Endothelial cell of umbilical vein (primary cell): ENCODE results near the gene GK2. TPM values are rescaled to one million over a fixed set of nuclear protein-coding genes. Genes with fewer than 3 reads are reported as not detected.

ENCODE experiments used
- BruUV-seq: library from RNA; stranded (reverse); fragments of 400-500 nt; replicated peaks from 2 replicates; lab custom pipeline; 2021; lab: Mats Ljungman, UMichigan
- CTCF ChIA-PET: fragments of 300-600, 350-600 bp; sonication (Branson Sonifier 250); formaldehyde crosslinking; loops from one replicate; lab custom pipeline; 2021; ENCODE audit warnings: antibody characterized with exemption, inconsistent platforms; lab: Charles Lee
- POLR2A ChIA-PET: fragments of 300-600, 350-600 bp; sonication (Branson Sonifier 250); formaldehyde crosslinking; loops from one replicate; lab custom pipeline; 2021; ENCODE audit warnings: antibody characterized with exemption, inconsistent platforms; lab: Charles Lee
- DNase-seq: peaks from one replicate; pipeline ENCODE4 v3.0.0-alpha.2; 2011; ENCODE audit warnings: low read depth, low spot score
- FAIRE-seq: peaks from 2 replicates; lab custom pipeline; 2011; peaks lifted over from hg19 to GRCh38; lab: Jason Lieb, UNC
- H2AFZ ChIP-seq: 2 replicates; pipeline ENCODE4 v1.6.0; 2012; ENCODE audit warnings: low read depth, low read length, control low read depth, inconsistent platforms
- H3K27ac ChIP-seq: 2 replicates; pipeline ENCODE4 v1.5.1; 2011; ENCODE audit warnings: low read depth, mild to moderate bottlenecking, control low read depth, low read length, moderate library complexity; ENCODE audit not compliant: insufficient read depth
- H3K27me3 ChIP-seq, 2 experiments: 2 replicates each; pipeline versions ENCODE4 v1.6.0 to v1.6.1; 2011; ENCODE audit warnings: low read length in 2 of 2, mixed read lengths in 1 of 2; ENCODE audit not compliant: control insufficient read depth in 2 of 2, insufficient read depth in 2 of 2
- H3K36me3 ChIP-seq, 2 experiments: 2 replicates in 1 of 2; 3 replicates in 1 of 2; pipeline ENCODE4 v1.5.1; 2011; ENCODE audit warnings: low read length in 2 of 2, mild to moderate bottlenecking in 1 of 2, moderate library complexity in 1 of 2; ENCODE audit not compliant: control insufficient read depth in 2 of 2, insufficient read depth in 2 of 2; ENCODE audit errors: extremely low read depth in 1 of 2
- H3K4me1 ChIP-seq: 3 replicates; pipeline ENCODE4 v1.5.1; 2011; ENCODE audit warnings: mild to moderate bottlenecking, low read length; ENCODE audit not compliant: control insufficient read depth, insufficient read depth; ENCODE audit errors: extremely low read depth
- H3K4me2 ChIP-seq: 2 replicates; pipeline ENCODE4 v1.6.1; 2011; ENCODE audit warnings: low read length, control low read depth, mixed read lengths; ENCODE audit not compliant: insufficient read depth
- H3K4me3 ChIP-seq, 3 experiments: fragments of 200-600 bp in 1 of 3; sonication (generic), shearing (Covaris generic) in 1 of 3; replicated peaks in 1 of 3; 2 replicates each; pipeline ENCODE4 v1.5.1; 2011 to 2016; ENCODE audit warnings: control low read depth in 3 of 3, low read length in 3 of 3, mild to moderate bottlenecking in 2 of 3, inconsistent platforms in 1 of 3, low read depth in 1 of 3, moderate library complexity in 1 of 3; ENCODE audit not compliant: insufficient read depth in 1 of 3
- H3K79me2 ChIP-seq: 2 replicates; pipeline ENCODE4 v1.6.0; 2012; ENCODE audit warnings: low read length, inconsistent platforms; ENCODE audit not compliant: control insufficient read depth, insufficient read depth
- H3K9ac ChIP-seq: replicated peaks from 2 replicates; pipeline ENCODE3; 2011; ENCODE audit warnings: low read length, control low read depth; ENCODE audit not compliant: insufficient read depth; ENCODE audit errors: extremely low read depth
- H3K9me1 ChIP-seq: replicated peaks from 3 replicates; pipeline ENCODE4 v1.6.0; 2011; ENCODE audit warnings: mild to moderate bottlenecking, low read length; ENCODE audit not compliant: control insufficient read depth, insufficient read depth; ENCODE audit errors: extremely low read depth
- H3K9me3 ChIP-seq: replicated peaks from 2 replicates; pipeline ENCODE4 v1.5.1; 2012; ENCODE audit warnings: low read length, inconsistent platforms; ENCODE audit not compliant: control insufficient read depth, insufficient read depth
- H4K20me1 ChIP-seq: replicated peaks from 2 replicates; pipeline ENCODE3; 2011; ENCODE audit warnings: mild to moderate bottlenecking, low read length; ENCODE audit not compliant: control insufficient read depth, insufficient read depth; ENCODE audit errors: extremely low read depth
- EZH2 ChIP-seq: IDR thresholded peaks from 2 replicates; pipeline ENCODE4 v1.6.1; 2012; ENCODE audit warnings: borderline replicate concordance, low read depth, mild to moderate bottlenecking, moderate library complexity, low read length, inconsistent platforms; ENCODE audit not compliant: severe bottlenecking
- FOS ChIP-seq: IDR thresholded peaks from 2 replicates; pipeline ENCODE4 v1.6.1; 2011; ENCODE audit warnings: mild to moderate bottlenecking, low read length, moderate library complexity, borderline replicate concordance; ENCODE audit not compliant: insufficient read depth
- GATA2 ChIP-seq: IDR thresholded peaks from 2 replicates; pipeline ENCODE4 v1.7.0; 2011; ENCODE audit warnings: low read depth, mild to moderate bottlenecking, moderate library complexity, mixed read lengths, low read length; ENCODE audit not compliant: insufficient read length, insufficient read depth
- JUN ChIP-seq: IDR thresholded peaks from 2 replicates; pipeline ENCODE4 v1.6.1; 2011; ENCODE audit warnings: borderline replicate concordance, low read depth; ENCODE audit not compliant: insufficient read length, insufficient read depth
- MYC ChIP-seq: IDR thresholded peaks from one replicate; pipeline ENCODE4 v1.6.1; 2011; ENCODE audit warnings: mild to moderate bottlenecking, low read depth, low read length
- POLR2A ChIP-seq: IDR thresholded peaks from 2 replicates; pipeline ENCODE4 v1.6.1; 2012; ENCODE audit warnings: low read depth, mild to moderate bottlenecking, control low read depth, low read length
- POLR2AphosphoS5 ChIP-seq: IDR thresholded peaks from 2 replicates; pipeline ENCODE4 v1.6.1; 2012; ENCODE audit warnings: low read depth, mild to moderate bottlenecking, control low read depth, low read length, moderate library complexity; ENCODE audit not compliant: insufficient read depth
- dilution Hi-C: fragments of 300-500 bp; cut with MboI; formaldehyde crosslinking; loops from one replicate; pipeline ENCODE4 v1.15.0; 2019; ENCODE audit warnings: low sequenced_read_pairs; ENCODE audit not compliant: extremely low pct_ligation_motif_present
- intact Hi-C: fragments of 100-400 bp; cut with micrococcal nuclease; formaldehyde crosslinking; loops from one replicate; pipeline ENCODE4 v1.10.0; 2022
- polyA plus RNA-seq, 4 experiments: library from polyadenylated mRNA; depleted of rRNA in 3 of 4; stranded (reverse) in 3 of 4; unstranded in 1 of 4; fragments of >200 nt; gene quantifications; 2 replicates each; pipeline versions ENCODE4 v1.2.1 to v1.2.3, GENCODE V29; 2011 to 2012; ENCODE audit warnings: missing spikeins in 1 of 4
- total RNA-seq: library from RNA; stranded (reverse); gene quantifications from 2 replicates; pipeline ENCODE4 v1.2.3, GENCODE V29; 2021
- TF ChIP-seq, protein P1 (sequence below): IDR thresholded peaks from 2 replicates; pipeline ENCODE4 v1.6.1; 2011; ENCODE audit not compliant: insufficient read depth, insufficient read length
- TF ChIP-seq, protein P2 (sequence below), 2 donors: IDR thresholded peaks; 1 replicate in 1 of 2; 2 replicates in 1 of 2; pipeline ENCODE4 v1.5.1; 2011; ENCODE audit warnings: low read length in 2 of 2, mild to moderate bottlenecking in 2 of 2, moderate library complexity in 2 of 2, control low read depth in 1 of 2, inconsistent platforms in 1 of 2, low read depth in 1 of 2; ENCODE audit not compliant: insufficient read depth in 1 of 2; ENCODE audit errors: extremely low read depth in 1 of 2

The GK2 gene
- total and polyA plus RNA-seq, 2 donors (not counting 3 experiments of a cell fraction or from before 2014, with no cell fraction given), result not detected

DNA sequence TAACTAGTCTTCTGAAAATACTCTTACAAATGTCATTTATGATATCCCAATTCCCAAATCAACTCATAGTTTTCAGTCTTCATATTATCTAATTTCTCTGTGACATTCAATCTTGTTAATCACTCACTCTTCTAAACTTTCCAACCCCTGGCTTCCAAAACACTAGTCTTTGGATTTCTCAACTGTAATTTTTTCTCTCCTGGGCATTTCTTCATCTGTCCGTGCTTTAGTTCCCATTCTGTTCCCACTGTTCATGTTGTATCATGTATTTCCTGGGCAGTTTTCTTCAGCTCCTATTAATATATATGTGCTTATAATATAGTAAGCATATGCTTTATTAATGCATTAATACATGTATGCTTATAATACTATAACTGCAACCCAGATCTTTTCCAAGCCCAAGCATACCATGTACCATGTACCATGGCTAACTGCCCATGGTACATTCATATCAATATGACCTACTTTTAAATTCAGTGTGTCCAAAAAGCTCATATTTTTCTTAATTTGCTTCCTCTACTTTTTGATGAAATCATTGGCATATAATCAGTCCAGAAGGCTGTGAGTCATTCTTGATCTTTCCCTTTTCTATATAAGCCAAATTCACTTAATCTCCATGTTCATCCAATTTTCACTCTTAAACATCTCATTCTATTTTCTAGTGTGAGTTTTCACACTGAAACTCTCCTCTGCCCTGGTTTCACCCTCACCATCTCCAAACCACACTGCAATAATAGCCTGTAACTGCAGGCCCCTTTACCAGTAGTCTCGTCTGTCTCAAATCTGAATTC is 21.3 kb upstream of the GK2 start:
- H3K9ac ChIP-seq, result no peak overlapping the region
- no peak overlapping the region for H3K4me2 ChIP-seq
- no peak overlapping the region for H2AFZ ChIP-seq
- no peaks in the 10 kb centered on the region for H3K4me1 ChIP-seq
- H3K27ac ChIP-seq, result no peak overlapping the region
- BruUV-seq, result no TSS peak
- no peaks in the 10 kb centered on the region for H3K9me3 ChIP-seq
- no peaks in the 10 kb centered on the region for H3K27me3 ChIP-seq
- H3K36me3 ChIP-seq, result no peaks in the 10 kb centered on the region
- dilution Hi-C loops, result no loop called here
- CTCF ChIA-PET, result no interaction called here
- no peaks in the 10 kb centered on the region for H3K9me1 ChIP-seq
- POLR2A ChIA-PET, result no interaction called here
- no peak for DNase-seq
- TF ChIP-seq POLR2A, result no peak
- no peak for TF ChIP-seq FOS
- TF ChIP-seq GATA2, result no peak
- no peak for TF ChIP-seq EZH2
- TF ChIP-seq, protein P1, sequence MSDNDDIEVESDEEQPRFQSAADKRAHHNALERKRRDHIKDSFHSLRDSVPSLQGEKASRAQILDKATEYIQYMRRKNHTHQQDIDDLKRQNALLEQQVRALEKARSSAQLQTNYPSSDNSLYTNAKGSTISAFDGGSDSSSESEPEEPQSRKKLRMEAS, result no peak
- no peak for TF ChIP-seq JUN
- TF ChIP-seq POLR2AphosphoS5, result no peak
- no peak for TF ChIP-seq MYC
- TF ChIP-seq, protein P2, sequence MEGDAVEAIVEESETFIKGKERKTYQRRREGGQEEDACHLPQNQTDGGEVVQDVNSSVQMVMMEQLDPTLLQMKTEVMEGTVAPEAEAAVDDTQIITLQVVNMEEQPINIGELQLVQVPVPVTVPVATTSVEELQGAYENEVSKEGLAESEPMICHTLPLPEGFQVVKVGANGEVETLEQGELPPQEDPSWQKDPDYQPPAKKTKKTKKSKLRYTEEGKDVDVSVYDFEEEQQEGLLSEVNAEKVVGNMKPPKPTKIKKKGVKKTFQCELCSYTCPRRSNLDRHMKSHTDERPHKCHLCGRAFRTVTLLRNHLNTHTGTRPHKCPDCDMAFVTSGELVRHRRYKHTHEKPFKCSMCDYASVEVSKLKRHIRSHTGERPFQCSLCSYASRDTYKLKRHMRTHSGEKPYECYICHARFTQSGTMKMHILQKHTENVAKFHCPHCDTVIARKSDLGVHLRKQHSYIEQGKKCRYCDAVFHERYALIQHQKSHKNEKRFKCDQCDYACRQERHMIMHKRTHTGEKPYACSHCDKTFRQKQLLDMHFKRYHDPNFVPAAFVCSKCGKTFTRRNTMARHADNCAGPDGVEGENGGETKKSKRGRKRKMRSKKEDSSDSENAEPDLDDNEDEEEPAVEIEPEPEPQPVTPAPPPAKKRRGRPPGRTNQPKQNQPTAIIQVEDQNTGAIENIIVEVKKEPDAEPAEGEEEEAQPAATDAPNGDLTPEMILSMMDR (IDR thresholded peaks at IDR 0.05; ENCODE audit: extremely low read depth in 1 of 2, insufficient read depth in 1 of 2, low read depth in 1 of 2, low read length in 2 of 2), result no peak
- no peak overlapping the region for H3K4me3 ChIP-seq
- intact Hi-C loops, result no loop called here
- FAIRE-seq, result no peak
- H3K79me2 ChIP-seq, result no peaks in the 10 kb centered on the region
- no peaks in the 10 kb centered on the region for H4K20me1 ChIP-seq
